ENCODE results near the gene LDLRAD3. TPM values are rescaled to one million over a fixed set of nuclear protein-coding genes. Genes with fewer than 3 reads are reported as not detected.

LDLRAD3 gene
- polyA plus RNA-seq, 1 donor (not counting 4 experiments of a cell fraction or from before 2014, with no cell fraction given): 13.1 TPM

DNA sequence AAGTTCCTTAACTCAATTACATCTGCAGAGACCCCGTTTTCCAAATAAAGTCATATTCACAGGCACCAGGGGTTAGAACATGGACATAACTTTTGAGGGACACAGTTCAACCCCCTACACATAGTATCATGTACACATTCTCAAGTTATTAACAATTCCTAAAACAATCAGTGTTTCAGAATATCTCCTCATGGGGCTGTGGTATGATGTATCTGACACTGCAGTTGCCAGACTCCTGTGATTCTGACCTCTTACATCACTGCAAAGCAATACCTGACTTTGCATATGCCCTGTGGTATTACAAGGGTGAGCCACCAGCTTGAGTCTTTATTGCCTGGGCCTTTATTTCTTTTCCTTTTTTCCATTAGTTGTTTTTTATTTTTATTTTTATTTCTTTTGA is 203.6 kb downstream of the LDLRAD3 start:
- dilution Hi-C loops (cut with MboI; ENCODE audit: extremely low pct_ligation_motif_present, low sequenced_read_pairs): no loop called here
- Histone ChIP-seq H3K4me1 (ENCODE audit: control insufficient read depth, extremely low read depth, insufficient read depth, low read length) (peaks cover 37% of the 10 kb centered on the region), H3K27ac (ENCODE audit: control insufficient read depth, insufficient read depth, low read length) (no peak overlapping the region), H4K20me1 (ENCODE audit: control insufficient read depth, extremely low read depth, insufficient read depth, low read length) (no peaks in the 10 kb centered on the region), H3K27me3 (ENCODE audit: control insufficient read depth, extremely low read depth, insufficient read depth, low read length) (no peaks in the 10 kb centered on the region), H3K9me3 (ENCODE audit: control insufficient read depth, low read depth, low read length) (no peaks in the 10 kb centered on the region), H3K4me2 (ENCODE audit: control insufficient read depth, extremely low read depth, insufficient read depth, low read depth, low read length) (no peak overlapping the region), H3K9me1 (ENCODE audit: control insufficient read depth, extremely low read depth, insufficient read depth, low read length) (no peaks in the 10 kb centered on the region), H3K79me2 (ENCODE audit: control insufficient read depth, insufficient read depth, low read length) (no peaks in the 10 kb centered on the region), H3K9ac (ENCODE audit: control insufficient read depth, extremely low read depth, insufficient read depth, low read length) (no peak overlapping the region), H3K36me3 (ENCODE audit: control insufficient read depth in 2 of 2, extremely low read depth in 1 of 2, insufficient read depth in 2 of 2, low read length in 2 of 2) (peaks cover 0 to 3% of the 10 kb centered on the region in 2 experiments), H3K4me3 (ENCODE audit: control insufficient read depth in 2 of 3, extremely low read depth in 1 of 3, insufficient read depth in 2 of 3, low read depth in 1 of 3, low read length in 3 of 3) (no peak overlapping the region), H2AFZ (ENCODE audit: control insufficient read depth, low read length) (no peak overlapping the region)
- no peak for TF ChIP-seq EZH2 (IDR thresholded peaks at IDR 0.05; ENCODE audit: low read length)
- TF ChIP-seq, protein P1, sequence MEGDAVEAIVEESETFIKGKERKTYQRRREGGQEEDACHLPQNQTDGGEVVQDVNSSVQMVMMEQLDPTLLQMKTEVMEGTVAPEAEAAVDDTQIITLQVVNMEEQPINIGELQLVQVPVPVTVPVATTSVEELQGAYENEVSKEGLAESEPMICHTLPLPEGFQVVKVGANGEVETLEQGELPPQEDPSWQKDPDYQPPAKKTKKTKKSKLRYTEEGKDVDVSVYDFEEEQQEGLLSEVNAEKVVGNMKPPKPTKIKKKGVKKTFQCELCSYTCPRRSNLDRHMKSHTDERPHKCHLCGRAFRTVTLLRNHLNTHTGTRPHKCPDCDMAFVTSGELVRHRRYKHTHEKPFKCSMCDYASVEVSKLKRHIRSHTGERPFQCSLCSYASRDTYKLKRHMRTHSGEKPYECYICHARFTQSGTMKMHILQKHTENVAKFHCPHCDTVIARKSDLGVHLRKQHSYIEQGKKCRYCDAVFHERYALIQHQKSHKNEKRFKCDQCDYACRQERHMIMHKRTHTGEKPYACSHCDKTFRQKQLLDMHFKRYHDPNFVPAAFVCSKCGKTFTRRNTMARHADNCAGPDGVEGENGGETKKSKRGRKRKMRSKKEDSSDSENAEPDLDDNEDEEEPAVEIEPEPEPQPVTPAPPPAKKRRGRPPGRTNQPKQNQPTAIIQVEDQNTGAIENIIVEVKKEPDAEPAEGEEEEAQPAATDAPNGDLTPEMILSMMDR (optimal IDR thresholded peaks at IDR 0.05 in 1 of 3, IDR thresholded peaks at IDR 0.05 in 1 of 3, conservative IDR thresholded peaks at IDR 0.05 in 1 of 3; ENCODE audit: extremely low read depth in 1 of 3, insufficient read depth in 2 of 3, low read length in 3 of 3): no peak
- DNase-seq (ENCODE audit: low read depth, low spot score): no peak
- FAIRE-seq: no peak

DNA sequence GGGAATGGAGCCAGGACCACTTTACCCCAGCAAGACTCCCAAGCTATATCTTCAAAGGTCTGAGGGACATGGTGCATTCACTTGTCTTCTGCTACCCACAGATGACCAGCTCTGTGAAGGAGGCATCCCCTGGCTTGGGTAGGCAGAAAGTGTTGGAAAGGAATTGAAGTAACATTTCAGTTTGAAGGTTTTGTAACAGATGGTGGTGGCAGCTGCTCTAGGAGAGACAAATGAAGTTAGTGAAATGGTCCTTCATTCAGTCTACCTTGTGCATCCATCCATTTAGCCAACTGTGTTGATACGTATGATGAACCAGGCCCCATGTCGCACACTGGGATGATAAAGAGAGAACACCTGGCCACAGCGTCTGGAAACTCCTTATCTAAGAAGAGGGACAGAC is 204.8 kb downstream of the LDLRAD3 start:
- no peak for FAIRE-seq
- H2AFZ ChIP-seq (ENCODE audit: control insufficient read depth, low read length): no peak overlapping the region

More for the DNA sequence above, 204.8 kb downstream of the LDLRAD3 start:
- Histone ChIP-seq H3K4me2 (ENCODE audit: control insufficient read depth, extremely low read depth, insufficient read depth, low read depth, low read length) (peak overlapping the region; percentile 27), H3K36me3 (ENCODE audit: control insufficient read depth in 2 of 2, extremely low read depth in 1 of 2, insufficient read depth in 2 of 2, low read length in 2 of 2) (peaks cover 0 to 1% of the 10 kb centered on the region in 2 experiments), H3K4me3 (ENCODE audit: control insufficient read depth in 2 of 3, extremely low read depth in 1 of 3, insufficient read depth in 2 of 3, low read depth in 1 of 3, low read length in 3 of 3) (no peak overlapping the region), H3K9me1 (ENCODE audit: control insufficient read depth, extremely low read depth, insufficient read depth, low read length) (no peaks in the 10 kb centered on the region), H4K20me1 (ENCODE audit: control insufficient read depth, extremely low read depth, insufficient read depth, low read length) (no peaks in the 10 kb centered on the region), H3K9me3 (ENCODE audit: control insufficient read depth, low read depth, low read length) (no peaks in the 10 kb centered on the region), H3K9ac (ENCODE audit: control insufficient read depth, extremely low read depth, insufficient read depth, low read length) (no peak overlapping the region), H3K27ac (ENCODE audit: control insufficient read depth, insufficient read depth, low read length) (peak overlapping the region; percentile 26), H3K79me2 (ENCODE audit: control insufficient read depth, insufficient read depth, low read length) (no peaks in the 10 kb centered on the region), H3K27me3 (ENCODE audit: control insufficient read depth, extremely low read depth, insufficient read depth, low read length) (no peaks in the 10 kb centered on the region), H3K4me1 (ENCODE audit: control insufficient read depth, extremely low read depth, insufficient read depth, low read length) (peaks cover 37% of the 10 kb centered on the region)
- no peak for DNase-seq (ENCODE audit: low read depth, low spot score)
- dilution Hi-C loops (cut with MboI; ENCODE audit: extremely low pct_ligation_motif_present, low sequenced_read_pairs): no loop called here
- TF ChIP-seq EZH2 (IDR thresholded peaks at IDR 0.05; ENCODE audit: low read length): no peak
- TF ChIP-seq, protein P1 (optimal IDR thresholded peaks at IDR 0.05 in 1 of 3, IDR thresholded peaks at IDR 0.05 in 1 of 3, conservative IDR thresholded peaks at IDR 0.05 in 1 of 3; ENCODE audit: extremely low read depth in 1 of 3, insufficient read depth in 2 of 3, low read length in 3 of 3): no peak

Data from keratinocyte (primary cell).